ENCODE measurements around the gene ULK1.

GRCh38 chr12:131865180-131865875 is 29.1 kb upstream of the ULK1 start:
- no peak; the same call in 1 of the 2 replicates for TF ChIP-seq EP300 (IDR thresholded peaks at IDR 0.05; ENCODE audit: borderline replicate concordance)
- no peak for TF ChIP-seq TAF1 (IDR thresholded peaks at IDR 0.05; ENCODE audit: low read depth)
- no peak for TF ChIP-seq CREB1 (IDR thresholded peaks at IDR 0.05; ENCODE audit: low read depth)
- no peak for TF ChIP-seq USF1 (IDR thresholded peaks at IDR 0.05)
- no peak for TF ChIP-seq YY1 (IDR thresholded peaks at IDR 0.05; ENCODE audit: low read depth)
- TF ChIP-seq FOXM1 (IDR thresholded peaks at IDR 0.05; ENCODE audit: borderline replicate concordance, low read depth): no peak
- TF ChIP-seq, protein P1, sequence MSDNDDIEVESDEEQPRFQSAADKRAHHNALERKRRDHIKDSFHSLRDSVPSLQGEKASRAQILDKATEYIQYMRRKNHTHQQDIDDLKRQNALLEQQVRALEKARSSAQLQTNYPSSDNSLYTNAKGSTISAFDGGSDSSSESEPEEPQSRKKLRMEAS (IDR thresholded peaks at IDR 0.05): no peak
- peak; percentile 50; the same call in 1 of the 2 replicates for TF ChIP-seq TEAD4 (IDR thresholded peaks at IDR 0.05)
- TF ChIP-seq RAD21 (IDR thresholded peaks at IDR 0.05; ENCODE audit: low read depth): no peak
